HepG2 (cell line): Measurements from ENCODE around the gene IP6K1. TPM values are rescaled to one million over a fixed set of nuclear protein-coding genes. Genes with fewer than 3 reads are reported as not detected.

Experiments
- ATAD3A ChIP-seq: sonication (generic); formaldehyde crosslinking; IDR thresholded peaks from 2 replicates; pipeline ENCODE4 v1.4.0; 2020; ENCODE audit warnings: missing genetic modification reagents
- BCL6 ChIP-seq: IDR thresholded peaks from 2 replicates; pipeline ENCODE4 v1.6.1; 2016; ENCODE audit warnings: missing genetic modification reagents, missing compliant biosample characterization
- DPF2 ChIP-seq: sonication (generic); formaldehyde crosslinking; IDR thresholded peaks from 2 replicates; pipeline ENCODE4 v1.4.0; 2020; ENCODE audit warnings: mild to moderate bottlenecking, low read depth, missing genetic modification reagents, borderline replicate concordance
- FOXC1 ChIP-seq: sonication (generic); formaldehyde crosslinking; IDR thresholded peaks from 2 replicates; pipeline ENCODE4 v1.8.0; 2022; ENCODE audit warnings: mild to moderate bottlenecking, missing genetic modification reagents, borderline replicate concordance
- FOXK2 ChIP-seq: fragments of 450-650 bp; IDR thresholded peaks from 2 replicates; pipeline ENCODE4 v1.6.1; 2016
- GZF1 ChIP-seq: sonication (generic); formaldehyde crosslinking; IDR thresholded peaks from 2 replicates; pipeline ENCODE4 v1.5.1; 2020; ENCODE audit warnings: mild to moderate bottlenecking, missing genetic modification reagents
- HDAC1 ChIP-seq: sonication (generic); formaldehyde crosslinking; IDR thresholded peaks from 2 replicates; pipeline ENCODE4 v1.5.1; 2020; ENCODE audit warnings: mild to moderate bottlenecking, missing genetic modification reagents
- JUNB ChIP-seq: sonication (generic); formaldehyde crosslinking; IDR thresholded peaks from 2 replicates; pipeline ENCODE4 v1.8.0; 2022; ENCODE audit warnings: missing genetic modification reagents, mild to moderate bottlenecking, borderline replicate concordance
- KLF11 ChIP-seq: IDR thresholded peaks from 2 replicates; pipeline ENCODE4 v1.6.1; 2016; ENCODE audit warnings: missing compliant biosample characterization
- MAX ChIP-seq: IDR thresholded peaks from 2 replicates; pipeline ENCODE4 v1.6.1; 2012; ENCODE audit warnings: inconsistent platforms
- NFIC ChIP-seq: IDR thresholded peaks from 2 replicates; pipeline ENCODE4 v1.6.1; 2012; ENCODE audit warnings: mild to moderate bottlenecking, low read length, inconsistent platforms
- NR2F1 ChIP-seq, 2 experiments: fragments of 450-650 bp in 1 of 2; formaldehyde crosslinking in 1 of 2; IDR thresholded peaks; 2 replicates each; pipeline versions ENCODE4 v1.5.0 to v1.6.1; 2016 to 2020; ENCODE audit warnings: mild to moderate bottlenecking in 1 of 2, missing compliant biosample characterization in 1 of 2, missing genetic modification reagents in 1 of 2, moderate library complexity in 1 of 2
- PTBP1 ChIP-seq: fragments of 200-400 bp; formaldehyde crosslinking; IDR thresholded peaks from 2 replicates; pipeline ENCODE4 v1.6.1; 2018; ENCODE audit warnings: low read length, low read depth; ENCODE audit not compliant: poor library complexity, severe bottlenecking
- STAT6 ChIP-seq: sonication (generic); formaldehyde crosslinking; IDR thresholded peaks from 2 replicates; pipeline ENCODE4 v1.4.0; 2020; ENCODE audit warnings: missing genetic modification reagents, mild to moderate bottlenecking, borderline replicate concordance
- ZNF24 ChIP-seq: fragments of 450-650 bp; IDR thresholded peaks from 2 replicates; pipeline ENCODE4 v1.6.1; 2017; ENCODE audit warnings: antibody characterized with exemption, mild to moderate bottlenecking
- ZNF382 ChIP-seq: sonication (generic); formaldehyde crosslinking; IDR thresholded peaks from 2 replicates; pipeline ENCODE4 v1.5.0; 2020; ENCODE audit warnings: missing genetic modification reagents, mild to moderate bottlenecking, borderline replicate concordance
- ZNF510 ChIP-seq: sonication (generic); formaldehyde crosslinking; IDR thresholded peaks from 2 replicates; pipeline ENCODE4 v1.4.0; 2020; ENCODE audit warnings: low read depth, mild to moderate bottlenecking, missing genetic modification reagents
- ZNF543 ChIP-seq: sonication (generic); formaldehyde crosslinking; IDR thresholded peaks from 2 replicates; pipeline ENCODE4 v1.4.0; 2020; ENCODE audit warnings: mild to moderate bottlenecking, missing genetic modification reagents
- ZNF558 ChIP-seq: sonication (generic); formaldehyde crosslinking; IDR thresholded peaks from 2 replicates; pipeline ENCODE4 v1.9.0; 2022; ENCODE audit warnings: mild to moderate bottlenecking, missing genetic modification reagents, borderline replicate concordance
- polyA plus RNA-seq, 8 experiments: library from polyadenylated mRNA; depleted of rRNA in 3 of 8; stranded (reverse) in 7 of 8; unstranded in 1 of 8; fragments of >200 nt; fragmentation: Illumina TruSeq in 4 of 8; extraction: Trizol in 4 of 8; gene quantifications; 2 replicates each; pipeline versions ENCODE4 v1.2.1 to v1.2.3, GENCODE V29; 2011 to 2016; ENCODE audit warnings: low read depth in 4 of 8, missing spikeins in 1 of 8, mixed read lengths in 1 of 8; ENCODE audit not compliant: insufficient read depth in 1 of 8
- total RNA-seq, 5 experiments: library from RNA; depleted of rRNA; stranded (reverse); fragments of >200 nt; fragmentation: Illumina TruSeq; extraction: Trizol; gene quantifications; 2 replicates each; pipeline ENCODE4 v1.2.3, GENCODE V29; 2016; ENCODE audit warnings: low read depth in 1 of 5
- TF ChIP-seq, protein P1 (sequence below): sonication (generic); formaldehyde crosslinking; conservative IDR thresholded peaks from 2 replicates; pipeline ENCODE4 v1.4.0; 2020; ENCODE audit warnings: missing genetic modification reagents
- TF ChIP-seq, protein P2 (sequence below): sonication (generic); formaldehyde crosslinking; conservative IDR thresholded peaks from 2 replicates; pipeline ENCODE4 v1.5.0; 2020; ENCODE audit warnings: missing genetic modification reagents
- TF ChIP-seq, protein P3 (sequence below): sonication (generic); formaldehyde crosslinking; IDR thresholded peaks from 2 replicates; pipeline ENCODE4 v1.8.1; 2023; ENCODE audit warnings: mild to moderate bottlenecking, missing genetic modification reagents

The IP6K1 gene
- total and polyA plus RNA-seq, 2 of the 13 experiments (the other 11 are each of a cell fraction or from before 2014, with no cell fraction given): 17.7 to 29.7 TPM

DNA sequence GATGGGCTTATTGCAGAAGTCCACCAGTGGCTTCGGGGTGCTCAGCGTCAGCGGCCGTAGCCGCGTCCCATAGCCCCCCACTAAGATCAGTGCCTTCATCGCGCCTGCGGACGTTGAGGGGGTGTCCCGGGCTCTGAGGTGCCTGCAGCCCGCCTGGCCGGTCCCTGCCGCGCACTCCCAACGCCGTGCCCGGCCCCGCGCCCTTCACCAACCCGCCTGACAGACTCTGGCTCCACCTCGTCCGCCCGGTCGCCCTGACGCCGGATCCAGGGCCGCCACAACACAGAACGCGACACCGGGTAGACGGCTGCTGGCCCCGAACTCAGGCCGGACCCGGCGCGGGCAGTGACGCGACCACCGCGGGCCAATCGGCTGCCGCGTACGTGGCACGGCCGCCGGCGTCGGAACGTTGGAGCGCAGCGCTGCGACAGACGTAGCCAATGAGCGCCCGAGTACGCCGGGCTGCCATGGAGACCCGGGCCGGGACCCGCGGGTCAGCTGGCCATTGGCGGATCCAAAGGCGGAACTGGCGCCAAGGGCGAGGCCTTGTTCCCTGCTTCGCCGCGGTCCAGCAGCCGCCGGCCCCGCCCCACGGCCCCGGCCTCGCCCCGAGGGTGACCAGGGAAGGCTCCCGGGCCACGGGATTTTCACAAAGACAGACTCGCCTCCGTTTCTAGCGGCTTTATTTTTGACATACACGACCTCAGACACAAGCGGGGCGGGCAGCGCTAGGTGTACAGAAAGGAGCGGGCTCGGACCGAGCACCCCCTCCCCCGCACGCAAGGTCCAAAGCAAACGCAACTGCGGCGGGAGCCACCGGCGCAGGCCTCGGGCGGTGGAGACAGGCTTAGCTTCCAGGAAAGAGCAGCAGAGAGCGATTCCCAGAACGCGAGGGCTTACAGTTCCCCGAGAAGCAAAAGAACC, 62.5 kb downstream of the IP6K1 start, which contains the start of gene GMPPB (continued):
- TF ChIP-seq, protein P1, sequence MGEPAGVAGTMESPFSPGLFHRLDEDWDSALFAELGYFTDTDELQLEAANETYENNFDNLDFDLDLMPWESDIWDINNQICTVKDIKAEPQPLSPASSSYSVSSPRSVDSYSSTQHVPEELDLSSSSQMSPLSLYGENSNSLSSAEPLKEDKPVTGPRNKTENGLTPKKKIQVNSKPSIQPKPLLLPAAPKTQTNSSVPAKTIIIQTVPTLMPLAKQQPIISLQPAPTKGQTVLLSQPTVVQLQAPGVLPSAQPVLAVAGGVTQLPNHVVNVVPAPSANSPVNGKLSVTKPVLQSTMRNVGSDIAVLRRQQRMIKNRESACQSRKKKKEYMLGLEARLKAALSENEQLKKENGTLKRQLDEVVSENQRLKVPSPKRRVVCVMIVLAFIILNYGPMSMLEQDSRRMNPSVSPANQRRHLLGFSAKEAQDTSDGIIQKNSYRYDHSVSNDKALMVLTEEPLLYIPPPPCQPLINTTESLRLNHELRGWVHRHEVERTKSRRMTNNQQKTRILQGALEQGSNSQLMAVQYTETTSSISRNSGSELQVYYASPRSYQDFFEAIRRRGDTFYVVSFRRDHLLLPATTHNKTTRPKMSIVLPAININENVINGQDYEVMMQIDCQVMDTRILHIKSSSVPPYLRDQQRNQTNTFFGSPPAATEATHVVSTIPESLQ: no peak
- TF ChIP-seq MAX (peak; percentile 33), FOXC1 (CRISPR knock-in tag) (no peak; the same call in none of the 2 replicates), FOXK2 (no peak; the same call in 1 of the 2 replicates), ZNF510 (CRISPR knock-in tag) (peak; percentile 77; the same call in 1 of the 2 replicates), ZNF543 (peak; percentile 78), STAT6 (CRISPR knock-in tag) (peak; percentile 47; the same call in 1 of the 2 replicates), JUNB (no peak), PTBP1 (peak; percentile 55), GZF1 (CRISPR knock-in tag) (no peak), HDAC1 (CRISPR knock-in tag) (peak; percentile 92), ZNF24 (no peak), ZNF382 (CRISPR knock-in tag) (no peak), KLF11 (CRISPR knock-in tag) (peak; percentile 74; the same call in 1 of the 2 replicates), BCL6 (CRISPR knock-in tag) (no peak), ATAD3A (CRISPR knock-in tag) (no peak), NR2F1 (CRISPR knock-in tag; IDR thresholded peaks at IDR 0.05) (no peak), NFIC (no peak), ZNF558 (peak; percentile 60; the same call in 1 of the 2 replicates), DPF2 (CRISPR knock-in tag) (0 out of 2 replicates have a peak, but pooled peaks have one; percentile 29)
- TF ChIP-seq, protein P2, sequence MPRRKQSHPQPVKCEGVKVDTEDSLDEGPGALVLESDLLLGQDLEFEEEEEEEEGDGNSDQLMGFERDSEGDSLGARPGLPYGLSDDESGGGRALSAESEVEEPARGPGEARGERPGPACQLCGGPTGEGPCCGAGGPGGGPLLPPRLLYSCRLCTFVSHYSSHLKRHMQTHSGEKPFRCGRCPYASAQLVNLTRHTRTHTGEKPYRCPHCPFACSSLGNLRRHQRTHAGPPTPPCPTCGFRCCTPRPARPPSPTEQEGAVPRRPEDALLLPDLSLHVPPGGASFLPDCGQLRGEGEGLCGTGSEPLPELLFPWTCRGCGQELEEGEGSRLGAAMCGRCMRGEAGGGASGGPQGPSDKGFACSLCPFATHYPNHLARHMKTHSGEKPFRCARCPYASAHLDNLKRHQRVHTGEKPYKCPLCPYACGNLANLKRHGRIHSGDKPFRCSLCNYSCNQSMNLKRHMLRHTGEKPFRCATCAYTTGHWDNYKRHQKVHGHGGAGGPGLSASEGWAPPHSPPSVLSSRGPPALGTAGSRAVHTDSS: no peak
- TF ChIP-seq, protein P3, sequence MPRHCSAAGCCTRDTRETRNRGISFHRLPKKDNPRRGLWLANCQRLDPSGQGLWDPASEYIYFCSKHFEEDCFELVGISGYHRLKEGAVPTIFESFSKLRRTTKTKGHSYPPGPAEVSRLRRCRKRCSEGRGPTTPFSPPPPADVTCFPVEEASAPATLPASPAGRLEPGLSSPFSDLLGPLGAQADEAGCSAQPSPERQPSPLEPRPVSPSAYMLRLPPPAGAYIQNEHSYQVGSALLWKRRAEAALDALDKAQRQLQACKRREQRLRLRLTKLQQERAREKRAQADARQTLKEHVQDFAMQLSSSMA (CRISPR knock-in tag): peak; percentile 91
